AG10803 (cell line): ENCODE results near the gene SRRM5.

Experiments used
- DNase-seq: peaks from one replicate; pipeline ENCODE4 v3.0.0; 2010; ENCODE audit warnings: low read depth
- H3K4me3 ChIP-seq: 2 replicates; pipeline ENCODE4 v1.5.1; 2011; ENCODE audit warnings: mild to moderate bottlenecking, low read length, control low read depth
- TF ChIP-seq, protein P1 (sequence below): conservative IDR thresholded peaks from 2 replicates; pipeline ENCODE4 v1.5.1; 2011; ENCODE audit warnings: mild to moderate bottlenecking, low read length, control low read depth, inconsistent platforms

The SRRM5 gene

DNA sequence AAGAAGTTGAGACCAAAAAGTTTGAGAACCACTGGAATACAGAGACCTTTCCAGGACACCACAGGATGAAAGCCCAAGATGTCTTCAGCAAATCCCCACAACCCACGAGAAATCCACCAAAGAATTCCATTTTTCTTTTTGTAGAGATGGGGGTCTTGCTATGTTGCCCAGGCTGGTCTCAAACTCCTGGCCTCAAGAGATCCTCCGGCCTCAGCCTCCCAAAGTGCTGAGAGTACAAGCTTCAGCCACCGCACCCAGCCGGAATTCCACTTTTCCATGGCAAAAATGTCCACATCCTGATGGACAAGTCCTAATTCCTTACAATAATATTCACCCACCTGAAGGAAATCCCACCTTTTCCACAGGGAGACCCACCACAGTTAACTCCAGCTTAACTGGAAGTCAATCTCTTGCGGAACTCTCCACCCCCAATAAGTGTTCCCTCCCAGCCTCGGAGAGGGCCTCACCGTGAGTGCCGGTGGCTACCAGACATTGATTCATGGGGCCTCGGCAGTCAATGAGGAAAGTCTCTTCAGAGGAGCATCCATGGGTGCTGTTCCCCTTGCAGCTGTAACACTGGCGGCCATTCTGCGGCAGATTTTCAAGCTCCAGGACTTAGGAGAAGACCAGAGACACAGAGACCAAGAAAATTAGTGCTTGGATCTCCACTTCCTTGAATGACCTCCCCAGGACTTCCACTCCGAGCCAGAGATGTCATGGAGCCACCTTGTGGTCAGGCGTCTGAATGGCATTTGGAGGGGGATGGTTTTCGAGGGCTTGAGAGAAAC lies 40.1 kb downstream of the SRRM5 start:
- H3K4me3 ChIP-seq: no peak overlapping the region
- DNase-seq: peak; percentile 58
- TF ChIP-seq, protein P1, sequence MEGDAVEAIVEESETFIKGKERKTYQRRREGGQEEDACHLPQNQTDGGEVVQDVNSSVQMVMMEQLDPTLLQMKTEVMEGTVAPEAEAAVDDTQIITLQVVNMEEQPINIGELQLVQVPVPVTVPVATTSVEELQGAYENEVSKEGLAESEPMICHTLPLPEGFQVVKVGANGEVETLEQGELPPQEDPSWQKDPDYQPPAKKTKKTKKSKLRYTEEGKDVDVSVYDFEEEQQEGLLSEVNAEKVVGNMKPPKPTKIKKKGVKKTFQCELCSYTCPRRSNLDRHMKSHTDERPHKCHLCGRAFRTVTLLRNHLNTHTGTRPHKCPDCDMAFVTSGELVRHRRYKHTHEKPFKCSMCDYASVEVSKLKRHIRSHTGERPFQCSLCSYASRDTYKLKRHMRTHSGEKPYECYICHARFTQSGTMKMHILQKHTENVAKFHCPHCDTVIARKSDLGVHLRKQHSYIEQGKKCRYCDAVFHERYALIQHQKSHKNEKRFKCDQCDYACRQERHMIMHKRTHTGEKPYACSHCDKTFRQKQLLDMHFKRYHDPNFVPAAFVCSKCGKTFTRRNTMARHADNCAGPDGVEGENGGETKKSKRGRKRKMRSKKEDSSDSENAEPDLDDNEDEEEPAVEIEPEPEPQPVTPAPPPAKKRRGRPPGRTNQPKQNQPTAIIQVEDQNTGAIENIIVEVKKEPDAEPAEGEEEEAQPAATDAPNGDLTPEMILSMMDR: peak; percentile 87

DNA sequence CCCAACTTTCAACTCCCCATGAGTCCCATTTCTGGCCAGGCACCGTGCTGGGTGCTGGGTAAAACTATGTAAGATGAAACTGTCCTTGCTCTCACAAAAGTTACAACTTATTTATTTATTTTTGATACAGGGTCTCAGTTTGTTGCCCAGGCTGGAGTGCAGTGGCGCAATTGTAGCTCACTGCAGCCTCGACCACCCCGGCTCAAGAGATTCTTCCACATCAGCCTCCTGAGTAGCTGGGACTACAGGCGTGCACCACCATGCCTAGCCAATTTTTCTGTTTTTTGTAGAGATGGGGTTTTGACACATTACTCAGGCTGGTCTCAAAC lies 40.6 kb downstream of the SRRM5 start:
- no peak overlapping the region for H3K4me3 ChIP-seq
- TF ChIP-seq, protein P1: no peak
- no peak for DNase-seq

DNA sequence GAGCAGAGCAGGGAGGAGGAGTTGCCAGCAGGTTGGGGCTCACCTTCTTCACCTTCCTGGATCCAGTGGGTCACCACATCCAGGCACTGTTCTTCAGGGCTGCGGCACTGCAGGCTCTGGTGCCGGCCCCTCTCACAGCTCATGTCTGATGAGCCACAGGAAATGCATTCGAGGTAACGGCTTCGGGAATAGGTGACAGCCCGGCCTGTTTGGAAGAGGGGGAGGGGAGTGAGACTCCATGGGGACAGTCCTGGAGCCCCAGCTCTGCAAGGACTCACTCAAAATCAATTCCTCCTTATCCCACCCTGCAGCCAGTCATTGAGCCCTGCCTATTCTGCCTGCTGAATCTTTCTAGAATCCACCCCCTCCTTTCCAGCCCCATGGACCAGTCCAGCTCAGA lies 44.5 kb downstream of the SRRM5 start:
- no peak for DNase-seq
- TF ChIP-seq, protein P1: no peak
- no peak overlapping the region for H3K4me3 ChIP-seq

DNA sequence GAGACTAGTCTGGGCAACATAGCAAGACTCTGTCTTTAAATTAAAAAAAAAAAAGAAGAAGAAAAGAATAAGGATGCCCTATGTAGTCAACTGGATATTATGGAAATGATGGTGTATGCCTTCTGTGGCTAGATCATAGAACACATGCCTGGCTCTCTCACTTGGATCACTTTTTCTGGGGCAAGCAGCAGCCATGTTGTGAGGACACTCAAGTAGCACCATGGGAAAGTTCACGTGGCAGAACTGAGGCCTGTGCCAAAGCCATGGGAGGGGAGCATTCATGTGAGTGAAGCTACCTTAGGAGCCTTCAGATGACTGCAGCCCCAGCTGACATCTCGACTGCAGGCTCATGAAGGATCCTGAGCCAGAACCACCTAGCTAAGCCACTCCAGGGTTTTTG lies 46.1 kb downstream of the SRRM5 start:
- DNase-seq: no peak
- no peak overlapping the region for H3K4me3 ChIP-seq
- TF ChIP-seq, protein P1: no peak

DNA sequence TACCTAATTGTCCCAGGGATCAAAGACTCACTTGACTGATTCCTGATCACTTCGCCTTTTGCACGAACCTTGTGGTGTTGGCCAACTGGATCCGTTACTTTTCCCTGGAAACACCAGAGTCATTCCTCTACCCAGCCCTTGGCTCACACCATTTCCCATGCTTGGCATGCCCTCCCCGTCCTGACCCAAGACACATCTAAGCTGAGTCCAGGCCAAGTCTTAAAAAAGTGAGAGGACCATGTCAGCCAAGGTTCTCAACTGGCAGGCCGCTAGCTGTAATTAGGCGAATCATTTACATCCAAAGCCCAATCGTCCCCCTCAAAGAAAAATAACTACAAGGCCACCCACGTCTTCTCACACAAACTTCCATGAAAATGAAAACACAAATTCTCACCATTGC lies 46.6 kb downstream of the SRRM5 start:
- DNase-seq: no peak
- TF ChIP-seq, protein P1: no peak
- no peak overlapping the region for H3K4me3 ChIP-seq

DNA sequence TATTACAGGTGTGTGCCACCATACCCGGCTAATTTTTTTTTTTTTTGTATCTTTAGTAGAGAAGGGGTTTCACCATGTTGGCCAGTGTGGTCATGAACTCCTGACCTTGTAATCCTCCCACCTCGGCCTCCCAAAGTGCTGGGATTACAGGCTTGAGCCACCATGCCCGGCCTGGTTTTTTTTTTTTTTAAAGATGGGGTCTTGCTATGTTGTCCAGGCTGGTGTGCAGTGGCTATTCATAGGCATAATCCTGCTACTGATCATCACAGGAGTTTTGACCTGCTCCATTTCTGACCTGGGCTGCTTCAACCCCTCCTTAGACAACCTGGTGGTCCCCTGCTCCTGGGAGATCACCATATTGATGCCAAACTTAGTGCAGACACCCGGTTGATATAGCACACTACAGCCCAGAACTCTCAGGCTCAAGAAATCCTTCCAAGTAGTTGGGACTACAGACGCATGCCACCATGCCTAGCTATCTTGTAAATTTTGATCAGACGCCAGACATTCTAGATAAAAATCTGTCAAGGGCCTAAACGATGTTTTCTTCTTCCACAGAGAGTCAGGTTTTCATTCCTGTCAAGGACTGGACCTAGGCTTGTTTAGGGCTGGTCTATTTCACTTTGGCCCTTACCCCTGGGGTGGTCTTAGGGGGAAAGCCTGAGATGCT lies 48.5 kb downstream of the SRRM5 start:
- H3K4me3 ChIP-seq: no peak overlapping the region
- no peak for DNase-seq
- TF ChIP-seq, protein P1: no peak

DNA sequence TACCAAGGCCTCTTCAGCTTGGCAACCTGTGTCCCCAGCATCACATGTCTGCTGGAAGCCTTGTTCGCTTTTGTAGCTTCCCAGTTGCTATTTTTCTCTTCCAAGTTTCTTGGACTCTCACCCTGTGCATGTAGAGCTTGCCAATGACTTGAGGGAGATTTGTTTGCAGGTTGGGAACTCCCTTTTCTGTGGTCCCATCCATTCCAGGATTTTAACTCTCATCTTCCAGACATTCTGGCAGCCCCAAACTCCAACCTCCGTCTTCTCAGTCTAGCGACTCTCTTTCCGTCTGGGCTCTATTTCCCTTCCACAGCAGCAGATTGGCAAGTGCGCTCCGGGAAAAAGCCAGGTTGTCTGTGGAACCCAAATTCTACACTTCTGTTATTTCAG lies 49.1 kb downstream of the SRRM5 start:
- TF ChIP-seq, protein P1: no peak
- no peak overlapping the region for H3K4me3 ChIP-seq
- DNase-seq: no peak
